Vagina (tissue), 2 donors: ENCODE measurements around the gene PC. TPM values are rescaled to one million over a fixed set of nuclear protein-coding genes. Genes with fewer than 3 reads are reported as not detected.
"Not testable (repeated sequence)": the region's sequence is repeated elsewhere in the genome, so short reads cannot be mapped to it uniquely, and the experiment has no call there.

ENCODE experiments used
- DNase-seq, 2 donors: peaks; one replicate each; pipeline ENCODE4 v3.0.0-alpha.2; 2017; ENCODE audit errors: extremely low spot score in 2 of 2
- H3K27ac ChIP-seq: fragments of 200-600 bp; sonication (generic); one replicate; pipeline ENCODE4 v1.5.1; 2019
- H3K27me3 ChIP-seq: fragments of 200-600 bp; sonication (generic); one replicate; pipeline ENCODE4 v1.5.1; 2019
- H3K36me3 ChIP-seq, 2 donors: fragments of 200-600 bp; sonication (generic); one replicate each; pipeline ENCODE4 v1.5.1; 2017 to 2019
- H3K4me1 ChIP-seq: fragments of 200-600 bp; sonication (generic); one replicate; pipeline ENCODE4 v1.5.1; 2019
- H3K4me3 ChIP-seq, 2 donors: fragments of 200-600 bp; sonication (generic); 1 replicate in 1 of 2; 2 replicates in 1 of 2; pipeline ENCODE4 v1.5.1; 2016 to 2019
- H3K9me3 ChIP-seq: fragments of 200-600 bp; sonication (generic); one replicate; pipeline ENCODE4 v1.5.1; 2019
- CTCF ChIP-seq, 3 experiments: fragments of 450-650 bp in 2 of 3; fragments of 200-600 bp in 1 of 3; sonication (generic) in 1 of 3; IDR thresholded peaks; one replicate each; pipeline ENCODE4 v1.5.1; 2017 to 2019; ENCODE audit warnings: antibody characterized with exemption in 3 of 3, mild to moderate bottlenecking in 2 of 3, moderate library complexity in 2 of 3
- POLR2A ChIP-seq, 2 donors: fragments of 450-650 bp; IDR thresholded peaks; one replicate each; pipeline ENCODE4 v1.6.1; 2017; ENCODE audit warnings: antibody characterized with exemption in 2 of 2, mild to moderate bottlenecking in 2 of 2, moderate library complexity in 2 of 2
- POLR2AphosphoS5 ChIP-seq, 2 donors: sonication (generic); formaldehyde crosslinking; IDR thresholded peaks; one replicate each; pipeline ENCODE4 v1.9.0; 2017; ENCODE audit warnings: antibody characterized with exemption in 2 of 2, mild to moderate bottlenecking in 2 of 2, low read depth in 1 of 2; ENCODE audit not compliant: insufficient read depth in 1 of 2
- intact Hi-C: fragments of 100-400 bp; cut with DNase I; formaldehyde crosslinking; loops from one replicate; pipeline ENCODE4 v1.15.1; 2023
- microRNA-seq: library from miRNA; unstranded; fragments of <30 nt; microRNA quantifications from one replicate; pipeline ENCODE4, GENCODE V29; 2017; ENCODE audit warnings: borderline number of aligned reads, borderline replicate concordance
- small RNA-seq: library from RNA; depleted of rRNA; stranded (forward); fragments of <200 nt; gene quantifications from one replicate; pipeline ENCODE3, GENCODE V24; 2016
- total RNA-seq: library from RNA; depleted of rRNA; stranded (reverse); fragments of >200 nt; gene quantifications from one replicate; pipeline ENCODE4 v1.2.3, GENCODE V29; 2016

PC gene
- total RNA-seq, 1 donor from 2014 or later = 34.1 TPM

GRCh38 chr11:66810576-66811185 is 147.5 kb downstream of the PC start:
- H3K27me3 ChIP-seq = no peaks in the 10 kb centered on the region
- DNase-seq = no peak
- no peak for TF ChIP-seq CTCF (IDR thresholded peaks at IDR 0.05)
- no peak for TF ChIP-seq POLR2AphosphoS5 (IDR thresholded peaks at IDR 0.05; ENCODE audit: insufficient read depth in 1 of 2, low read depth in 1 of 2)
- no peak for TF ChIP-seq POLR2A (IDR thresholded peaks at IDR 0.05)
- H3K9me3 ChIP-seq = no peaks in the 10 kb centered on the region
- no peak overlapping the region for H3K27ac ChIP-seq
- intact Hi-C loops = no loop called here
- H3K36me3 ChIP-seq = no peaks in the 10 kb centered on the region
- no peak overlapping the region for H3K4me3 ChIP-seq
- H3K4me1 ChIP-seq = no peaks in the 10 kb centered on the region

GRCh38 chr11:66809592-66809991 is 148.6 kb downstream of the PC start:
- Histone ChIP-seq H3K27ac (no peak overlapping the region), H3K27me3 (no peaks in the 10 kb centered on the region), H3K36me3 (no peaks in the 10 kb centered on the region), H3K4me1 (no peaks in the 10 kb centered on the region), H3K9me3 (no peaks in the 10 kb centered on the region), H3K4me3 (no peak overlapping the region)
- no peak for DNase-seq
- intact Hi-C loops = no loop called here
- TF ChIP-seq CTCF (IDR thresholded peaks at IDR 0.05) (no peak), POLR2A (IDR thresholded peaks at IDR 0.05) (no peak), POLR2AphosphoS5 (IDR thresholded peaks at IDR 0.05; ENCODE audit: insufficient read depth in 1 of 2, low read depth in 1 of 2) (no peak)

- Histone ChIP-seq H3K4me1 (no peaks in the 10 kb centered on the region), H3K27me3 (no peaks in the 10 kb centered on the region), H3K36me3 (peaks cover 0 to 8% of the 10 kb centered on the region in 2 donors), H3K4me3 (no peak overlapping the region), H3K27ac (no peak overlapping the region), H3K9me3 (no peaks in the 10 kb centered on the region)
- no peak for DNase-seq
- intact Hi-C loops = no loop called here
- TF ChIP-seq CTCF (IDR thresholded peaks at IDR 0.05) (no peak), POLR2A (IDR thresholded peaks at IDR 0.05) (no peak), POLR2AphosphoS5 (IDR thresholded peaks at IDR 0.05; ENCODE audit: insufficient read depth in 1 of 2, low read depth in 1 of 2) (no peak)
These were observed 157.3 kb downstream of the PC start for GRCh38 chr11:66800720-66801428.

- H3K4me3 ChIP-seq, DNase-seq, H3K4me1 ChIP-seq, H3K9me3 ChIP-seq, H3K27me3 ChIP-seq, H3K36me3 ChIP-seq, H3K27ac ChIP-seq, intact Hi-C loops: not testable (repeated sequence)
These were observed 158.4 kb downstream of the PC start for GRCh38 chr11:66799815-66800214.

Small RNA genes lying within 50 kb of the gene (microRNA-seq; reads per million reads assigned to microRNA genes)
- not detected for gene MIR3163

Small RNA genes lying within 50 kb of the gene (small RNA-seq; reads per million reads assigned to genes)
- not detected for gene MIR3163
- not detected for gene RNU7-23P

Other genes starting within 250 kb of the PC start
- gene SPTBN2, start 229.2 kb downstream of the PC start, total RNA-seq = 117 TPM
- gene RCE1, start 114.9 kb downstream of the PC start, total RNA-seq = 23.6 TPM
- gene LRFN4, start 101.3 kb downstream of the PC start, total RNA-seq = 8.1 TPM
- not detected for gene C11orf86, start 16.9 kb upstream of the PC start, total RNA-seq
- gene SYT12, start 64.8 kb upstream of the PC start, total RNA-seq = 0.49 TPM
- 26.5 TPM for gene RHOD, start 98.5 kb upstream of the PC start, total RNA-seq
- gene KDM2A, start 160.9 kb upstream of the PC start, total RNA-seq = 51.8 TPM